ENCODE data around the gene TTC39B. TPM values are rescaled to one million over a fixed set of nuclear protein-coding genes. Genes with fewer than 3 reads are reported as not detected.

TTC39B gene
- total and polyA plus RNA-seq, 11 donors, result 0.42 to 5.9 (median 1.2) TPM

DNA sequence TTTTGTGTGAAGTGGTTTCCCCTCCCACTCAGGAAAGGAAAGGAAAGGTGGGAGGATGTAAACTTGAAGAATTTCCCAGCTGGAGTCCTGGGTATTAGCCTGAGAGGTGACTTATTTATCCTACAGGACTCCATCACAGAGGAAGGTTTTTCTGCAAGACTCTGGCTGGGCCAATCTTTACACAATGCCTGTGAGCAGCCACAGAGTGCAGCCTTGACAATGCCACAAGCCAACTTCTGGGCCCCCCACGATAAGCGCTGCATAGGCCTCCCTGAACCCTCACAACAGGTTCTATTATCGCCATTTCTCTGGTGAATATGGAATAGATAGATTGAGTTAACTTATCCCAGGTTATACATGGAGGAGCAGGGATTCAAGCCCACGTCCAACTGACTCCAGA is 12.4 kb downstream of the TTC39B start:
- ATAC-seq (no peak), DNase-seq (no peak)
- Histone ChIP-seq H3K4me3 (no peak overlapping the region), H3K27me3 (no peaks in the 10 kb centered on the region), H3K36me3 (no peaks in the 10 kb centered on the region), H3K4me1 (peaks cover 0 to 61% (median 15%) of the 10 kb centered on the region in 12 donors), H3K9me3 (no peaks in the 10 kb centered on the region), H3K27ac (peak overlapping the region in 9 of 12 donors; percentile 16 to 92 (median 80))
- WGBS, 4 donors, result 91 to 97% (median 93%) methylated on average over 4 of the region's 4 CpGs
- intact Hi-C loops (cut with DNase I), result loop anchor here in 3 of 10 donors (5.0 to 10.0 kb wide), 2 partner anchors 128 to 130 kb away; partner anchors contain the start of gene SNAPC3 (in 3 of the 3)
- TF ChIP-seq CTCF (IDR thresholded peaks at IDR 0.05) (no peak), POLR2A (IDR thresholded peaks at IDR 0.05) (no peak)

DNA sequence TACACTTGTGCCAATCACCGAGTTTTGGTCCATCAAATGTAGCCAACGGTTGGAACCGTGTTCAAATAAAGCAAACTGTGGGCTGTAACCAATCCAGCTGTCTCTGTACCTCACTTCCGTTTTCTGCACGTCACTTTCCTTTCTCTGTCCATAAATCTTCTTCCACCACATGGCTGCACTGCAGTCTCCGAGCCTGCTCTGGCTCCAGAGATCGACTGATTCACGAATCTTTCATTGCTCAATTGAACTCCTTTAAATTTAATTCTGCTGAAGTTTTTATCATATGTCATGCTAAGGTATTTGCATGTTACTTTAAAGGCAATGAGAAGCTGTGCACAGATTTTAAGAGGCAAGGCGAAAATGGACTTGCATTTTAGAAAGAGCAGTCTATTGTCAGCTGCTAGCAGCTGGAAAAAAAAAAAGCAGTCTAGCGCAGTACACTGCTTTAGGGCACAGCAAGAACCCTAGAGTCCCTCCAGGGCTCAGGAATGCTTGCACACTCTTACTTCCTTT is 13.2 kb downstream of the TTC39B start:
- H3K4me3 ChIP-seq, result peak overlapping the region in 1 of 12 donors; percentile 11
- H3K27me3 ChIP-seq, result no peaks in the 10 kb centered on the region
- 68 to 74% (median 70%) methylated on average over 10 of the region's 10 CpGs for WGBS, 4 donors
- no peak for TF ChIP-seq POLR2A (IDR thresholded peaks at IDR 0.05)
- no peak for TF ChIP-seq CTCF (IDR thresholded peaks at IDR 0.05)
- H3K27ac ChIP-seq, result peak overlapping the region in 10 of 12 donors; percentile 9 to 92 (median 30)
- no peak for DNase-seq
- no peaks in the 10 kb centered on the region for H3K36me3 ChIP-seq
- no peaks in the 10 kb centered on the region for H3K9me3 ChIP-seq
- H3K4me1 ChIP-seq, result peaks cover 0 to 54% (median 15%) of the 10 kb centered on the region in 12 donors
- intact Hi-C loops (cut with DNase I), result loop anchor here in 1 of 10 donors (10.0 kb wide), 1 partner anchor 131 kb away; the partner anchor contains the start of gene SNAPC3
- no peak for ATAC-seq

- ATAC-seq (no peak), DNase-seq (no peak)
- H3K4me3 ChIP-seq, result no peak overlapping the region
- peaks cover 0 to 47% (median 15%) of the 10 kb centered on the region in 12 donors for H3K4me1 ChIP-seq
- H3K27me3 ChIP-seq, result no peaks in the 10 kb centered on the region
- intact Hi-C loops (cut with DNase I), result loop anchor here in 1 of 10 donors (10.0 kb wide), 1 partner anchor 132 kb away; the partner anchor contains the start of gene SNAPC3
- peaks cover 0 to 8% (median 0%) of the 10 kb centered on the region in 12 donors for H3K9me3 ChIP-seq
- peak overlapping the region in 1 of 12 donors; percentile 21 for H3K27ac ChIP-seq
- H3K36me3 ChIP-seq, result no peaks in the 10 kb centered on the region
- TF ChIP-seq POLR2A (IDR thresholded peaks at IDR 0.05) (no peak), CTCF (IDR thresholded peaks at IDR 0.05) (no peak)
Measured at GRCh38 chr9:15293084-15293483, 13.9 kb downstream of the TTC39B start.

DNA sequence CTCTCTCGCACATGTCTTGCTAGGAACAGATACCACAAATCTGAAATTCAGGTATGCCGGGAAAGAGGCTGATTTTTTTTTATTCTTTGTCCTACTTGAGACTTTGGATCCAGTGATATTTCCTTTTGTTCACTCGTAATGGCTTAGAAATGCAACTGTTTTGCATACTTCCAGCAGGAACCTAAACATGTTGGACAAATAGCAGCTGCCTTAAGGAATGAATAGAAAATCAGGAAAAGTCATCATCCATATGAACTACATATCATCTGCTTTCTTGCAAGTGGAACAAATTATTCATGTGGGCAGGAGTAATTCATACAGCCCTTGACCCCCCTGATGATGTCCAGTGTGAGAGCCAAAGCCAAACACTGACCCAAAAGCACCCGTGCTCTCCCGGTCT is 17.4 kb downstream of the TTC39B start:
- intact Hi-C loops (cut with DNase I), result loop anchor here in 1 of 10 donors (10.0 kb wide), 1 partner anchor 135 kb away; the partner anchor contains the start of gene SNAPC3
- H3K27ac ChIP-seq, result no peak overlapping the region
- 91 to 93% (median 92%) methylated on average over 5 of the region's 5 CpGs for WGBS, 4 donors
- H3K4me3 ChIP-seq, result no peak overlapping the region
- no peaks in the 10 kb centered on the region for H3K36me3 ChIP-seq
- H3K27me3 ChIP-seq, result no peaks in the 10 kb centered on the region
- DNase-seq (no peak), ATAC-seq (no peak)
- no peak for TF ChIP-seq CTCF (IDR thresholded peaks at IDR 0.05)
- no peak for TF ChIP-seq POLR2A (IDR thresholded peaks at IDR 0.05)
- peaks cover 0 to 9% (median 0%) of the 10 kb centered on the region in 12 donors for H3K9me3 ChIP-seq
- H3K4me1 ChIP-seq, result peaks cover 0 to 15% (median 2%) of the 10 kb centered on the region in 12 donors

All from heart left ventricle (tissue), 16 donors.